Testis (tissue), 3 donors: ENCODE measurements around the gene KIF6. TPM values are rescaled to one million over a fixed set of nuclear protein-coding genes. Genes with fewer than 3 reads are reported as not detected.
"Not testable (repeated sequence)": the region's sequence is repeated elsewhere in the genome, so short reads cannot be mapped to it uniquely, and the experiment has no call there.

Source experiments
- DNase-seq: peaks from one replicate; pipeline ENCODE4 v3.0.0-alpha.2; 2019
- H3K27ac ChIP-seq, 2 donors: fragments of 200-600 bp; sonication (generic); one replicate each; pipeline ENCODE4 v1.5.1; 2019
- H3K27me3 ChIP-seq: fragments of 200-600 bp; sonication (generic); one replicate; pipeline ENCODE4 v1.5.1; 2019
- H3K36me3 ChIP-seq: fragments of 200-600 bp; sonication (generic); one replicate; pipeline ENCODE4 v1.5.1; 2017; ENCODE audit warnings: low read depth; ENCODE audit errors: missing control alignments
- H3K4me1 ChIP-seq: fragments of 200-600 bp; sonication (generic); one replicate; pipeline ENCODE4 v1.5.1; 2019
- H3K4me3 ChIP-seq, 2 donors: fragments of 200-600 bp; sonication (generic); one replicate each; pipeline ENCODE4 v1.5.1; 2017 to 2019
- H3K9me3 ChIP-seq: fragments of 200-600 bp; sonication (generic); one replicate; pipeline ENCODE4 v1.5.1; 2017
- CTCF ChIP-seq, 3 experiments: fragments of 450-650 bp in 2 of 3; fragments of 200-600 bp in 1 of 3; sonication (generic) in 1 of 3; IDR thresholded peaks; one replicate each; pipeline ENCODE4 v1.5.1; 2016 to 2019; ENCODE audit warnings: antibody characterized with exemption in 3 of 3, mild to moderate bottlenecking in 2 of 3, moderate library complexity in 1 of 3
- POLR2A ChIP-seq: fragments of 450-650 bp; IDR thresholded peaks from one replicate; pipeline ENCODE4 v1.6.1; 2017; ENCODE audit warnings: antibody characterized with exemption, mild to moderate bottlenecking, moderate library complexity
- WGBS, 2 donors: methylation state at CpG; one replicate each; pipeline ENCODE4 v1.1.5; 2018; 5-methylcytosine and 5-hydroxymethylcytosine counted together
- intact Hi-C: fragments of 100-400 bp; cut with DNase I; formaldehyde crosslinking; loops from one replicate; pipeline ENCODE4 v1.15.1; 2023; ENCODE audit warnings: low total_unique reads
- polyA plus RNA-seq: library from polyadenylated mRNA; stranded (reverse); fragments of 350-450 nt; fragmentation: Illumina TruSeq; extraction: RNeasy Lipid Tissue Mini Kit (QIAGEN cat#74804); gene quantifications from one replicate; pipeline ENCODE4 v1.2.3, GENCODE V29; 2014; ENCODE audit warnings: low read depth, low replicate concordance; ENCODE audit not compliant: insufficient read depth
- total RNA-seq, 2 donors: library from RNA; depleted of rRNA; stranded (reverse); fragments of >200 nt; gene quantifications; one replicate each; pipeline ENCODE4 v1.2.3, GENCODE V29; 2016

The KIF6 gene
- total and polyA plus RNA-seq, 3 donors from 2014 or later, result 4.2 to 12.0 (median 6.3) TPM

GRCh38 chr6:39684790-39685488, 40.3 kb downstream of the KIF6 start:
- Histone ChIP-seq H3K9me3 (no peaks in the 10 kb centered on the region), H3K27me3 (no peaks in the 10 kb centered on the region), H3K27ac (no peak overlapping the region), H3K4me1 (no peaks in the 10 kb centered on the region), H3K4me3 (no peak overlapping the region), H3K36me3 (no peaks in the 10 kb centered on the region)
- WGBS, 2 donors, result 78 to 84% methylated on average over 3 of the region's 3 CpGs
- intact Hi-C loops, result no loop called here
- no peak for DNase-seq
- no peak for TF ChIP-seq CTCF (IDR thresholded peaks at IDR 0.05)
- TF ChIP-seq POLR2A, result no peak

- TF ChIP-seq POLR2A (no peak), CTCF (IDR thresholded peaks at IDR 0.05) (no peak)
- intact Hi-C loops, result no loop called here
- no peaks in the 10 kb centered on the region for H3K27me3 ChIP-seq
- H3K9me3 ChIP-seq, result no peaks in the 10 kb centered on the region
- no peaks in the 10 kb centered on the region for H3K4me1 ChIP-seq
- no peaks in the 10 kb centered on the region for H3K36me3 ChIP-seq
- no peak for DNase-seq
- H3K4me3 ChIP-seq, result no peak overlapping the region
- no peak overlapping the region for H3K27ac ChIP-seq
- WGBS, 2 donors, result 38 to 44% methylated on average over 4 of the region's 4 CpGs
These were observed 43.5 kb downstream of the KIF6 start for GRCh38 chr6:39681674-39682121.

- DNase-seq, result no peak
- no peak overlapping the region for H3K4me3 ChIP-seq
- no peaks in the 10 kb centered on the region for H3K36me3 ChIP-seq
- 58 to 66% methylated on average over 2 of the region's 2 CpGs for WGBS, 2 donors
- H3K9me3 ChIP-seq, result no peaks in the 10 kb centered on the region
- TF ChIP-seq POLR2A (no peak), CTCF (IDR thresholded peaks at IDR 0.05) (no peak)
- intact Hi-C loops, result no loop called here
- no peak overlapping the region for H3K27ac ChIP-seq
- H3K4me1 ChIP-seq, result no peaks in the 10 kb centered on the region
- H3K27me3 ChIP-seq, result no peaks in the 10 kb centered on the region
These were observed 46.3 kb downstream of the KIF6 start for GRCh38 chr6:39678914-39679313.

DNA sequence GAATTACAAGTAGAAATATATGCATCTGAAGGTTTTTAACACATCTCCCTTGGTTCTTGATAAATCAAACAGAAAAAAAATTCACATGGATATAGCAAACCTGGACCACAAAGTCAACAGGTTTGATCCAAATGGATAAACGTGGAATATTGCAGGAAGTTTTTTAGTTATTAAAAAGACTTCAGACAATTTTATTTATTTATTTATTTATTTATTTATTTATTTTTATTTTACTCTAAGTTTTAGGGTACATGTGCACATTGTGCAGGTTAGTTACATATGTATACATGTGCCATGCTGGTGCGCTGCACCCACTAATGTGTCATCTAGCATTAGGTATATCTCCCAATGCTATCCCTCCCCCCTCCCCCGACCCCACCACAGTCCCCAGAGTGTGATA, 47.9 kb downstream of the KIF6 start:
- H3K9me3 ChIP-seq, intact Hi-C loops, H3K27ac ChIP-seq, H3K27me3 ChIP-seq, H3K4me1 ChIP-seq, H3K36me3 ChIP-seq, DNase-seq, H3K4me3 ChIP-seq: not testable (repeated sequence)
- WGBS, 2 donors, result 95 to 98% methylated on average over 2 of the region's 3 CpGs

DNA sequence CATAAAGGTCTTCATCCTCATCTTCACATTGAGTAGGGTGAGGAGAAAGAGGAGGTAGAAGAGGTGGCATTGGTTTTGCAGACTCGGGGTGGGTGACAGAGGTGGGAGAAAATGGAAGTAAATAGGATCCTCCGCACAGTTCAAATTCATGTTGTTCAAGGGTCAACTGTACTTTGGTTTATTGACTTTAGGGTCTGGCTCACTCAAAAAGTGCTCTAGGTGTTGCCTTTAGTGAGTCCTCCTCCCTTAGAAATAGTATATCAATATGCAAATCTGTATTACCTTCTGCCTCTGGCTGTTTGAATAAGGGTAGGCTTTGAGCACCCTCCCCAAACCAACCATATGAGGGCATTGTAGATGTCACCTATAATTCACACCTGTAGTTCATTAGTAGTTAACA, 54.7 kb downstream of the KIF6 start:
- no peaks in the 10 kb centered on the region for H3K4me1 ChIP-seq
- WGBS, 2 donors, result 90 to 97% methylated on average over 2 of the region's 2 CpGs
- no peaks in the 10 kb centered on the region for H3K27me3 ChIP-seq
- H3K9me3 ChIP-seq, result no peaks in the 10 kb centered on the region
- intact Hi-C loops, result no loop called here
- H3K4me3 ChIP-seq, result no peak overlapping the region
- DNase-seq, result no peak
- no peaks in the 10 kb centered on the region for H3K36me3 ChIP-seq
- H3K27ac ChIP-seq, result no peak overlapping the region
- no peak for TF ChIP-seq CTCF (IDR thresholded peaks at IDR 0.05)
- TF ChIP-seq POLR2A, result no peak
